ENCODE results near the gene EVA1C.
"Not testable (repeated sequence)": the region's sequence is repeated elsewhere in the genome, so short reads cannot be mapped to it uniquely, and the experiment has no call there.

EVA1C gene

GRCh38 chr21:32412162-32413014, at the start of gene EVA1C:
Gene EVA1C (plus strand): TSS chr21:32412706. CDS start chr21:32412854, 148 bp downstream.
- no peak for DNase-seq (ENCODE audit: low spot score)

- no peak for DNase-seq (ENCODE audit: low spot score)
Observed at GRCh38 chr21:32364387-32364786, 48.1 kb upstream of the EVA1C start.

- no peak for DNase-seq (ENCODE audit: low spot score)
Observed at GRCh38 chr21:32364796-32365195, 47.7 kb upstream of the EVA1C start.

- DNase-seq (ENCODE audit: low spot score), result no peak
Observed at GRCh38 chr21:32366191-32366590, 46.3 kb upstream of the EVA1C start.

- no peak for DNase-seq (ENCODE audit: low spot score)
Observed at GRCh38 chr21:32367158-32367557, 45.3 kb upstream of the EVA1C start.

GRCh38 chr21:32368386-32368785, 44.1 kb upstream of the EVA1C start:
- no peak for DNase-seq (ENCODE audit: low spot score)

GRCh38 chr21:32368961-32369360, 43.5 kb upstream of the EVA1C start:
- not testable (repeated sequence) for DNase-seq (ENCODE audit: low spot score)

- no peak for DNase-seq (ENCODE audit: low spot score)
Observed at GRCh38 chr21:32370998-32371766, 41.3 kb upstream of the EVA1C start.

GRCh38 chr21:32371913-32372314, 40.6 kb upstream of the EVA1C start:
- no peak for DNase-seq (ENCODE audit: low spot score)

GRCh38 chr21:32372755-32373154, 39.8 kb upstream of the EVA1C start:
- DNase-seq (ENCODE audit: low spot score), result no peak

GRCh38 chr21:32377506-32377905, 35.0 kb upstream of the EVA1C start:
- no peak for DNase-seq (ENCODE audit: low spot score)

- DNase-seq (ENCODE audit: low spot score), result no peak
Observed at GRCh38 chr21:32377991-32378390, 34.5 kb upstream of the EVA1C start.

GRCh38 chr21:32378956-32379355, 33.5 kb upstream of the EVA1C start:
- DNase-seq (ENCODE audit: low spot score), result no peak

GRCh38 chr21:32380940-32381339, 31.6 kb upstream of the EVA1C start:
- no peak for DNase-seq (ENCODE audit: low spot score)

GRCh38 chr21:32381571-32381970, 30.9 kb upstream of the EVA1C start:
- DNase-seq (ENCODE audit: low spot score), result no peak

GRCh38 chr21:32382108-32382644, 30.3 kb upstream of the EVA1C start:
- no peak for DNase-seq (ENCODE audit: low spot score)

- DNase-seq (ENCODE audit: low spot score), result no peak
Observed at GRCh38 chr21:32383812-32384211, 28.7 kb upstream of the EVA1C start.

GRCh38 chr21:32386195-32386870, 26.2 kb upstream of the EVA1C start:
- DNase-seq (ENCODE audit: low spot score), result no peak

- DNase-seq (ENCODE audit: low spot score), result no peak
Observed at GRCh38 chr21:32387151-32387550, 25.4 kb upstream of the EVA1C start.

GRCh38 chr21:32388306-32388705, 24.2 kb upstream of the EVA1C start:
- DNase-seq (ENCODE audit: low spot score), result no peak

GRCh38 chr21:32389337-32390015, 23.0 kb upstream of the EVA1C start:
- no peak for DNase-seq (ENCODE audit: low spot score)

All from HuH-7.5 (cell line).